ENCODE results near the gene SLPI.
A peak's percentile ranks its signal among the peaks of the same experiment; 100 is the strongest.

SLPI gene

GRCh38 chr20:45269754-45270270, 15.4 kb upstream of the SLPI start:
- peak in 1 of 2 experiments; percentile 60 for DNase-seq

GRCh38 chr20:45269056-45269455, 14.7 kb upstream of the SLPI start:
- no peak for DNase-seq

GRCh38 chr20:45268531-45268930, 14.2 kb upstream of the SLPI start:
- DNase-seq, result no peak

- no peak for DNase-seq
Measured at GRCh38 chr20:45266977-45267376, 12.6 kb upstream of the SLPI start.

- DNase-seq, result no peak
Measured at GRCh38 chr20:45263556-45264266, 9.3 kb upstream of the SLPI start.

- no peak for DNase-seq
Measured at GRCh38 chr20:45258664-45259063, 4.3 kb upstream of the SLPI start.

GRCh38 chr20:45258259-45258658, 3.9 kb upstream of the SLPI start:
- no peak for DNase-seq

- no peak for DNase-seq
Measured at GRCh38 chr20:45257711-45258110, 3.3 kb upstream of the SLPI start.

GRCh38 chr20:45257161-45257560, 2.8 kb upstream of the SLPI start:
- no peak for DNase-seq

GRCh38 chr20:45253261-45253660, 1.1 kb downstream of the SLPI start:
- no peak for DNase-seq

GRCh38 chr20:45251884-45252560, 2.3 kb downstream of the SLPI start:
- DNase-seq, result peak; percentile 13 to 61

- no peak for DNase-seq
Measured at GRCh38 chr20:45248609-45249008, 5.8 kb downstream of the SLPI start.

GRCh38 chr20:45247865-45248264, 6.5 kb downstream of the SLPI start:
- no peak for DNase-seq

GRCh38 chr20:45246109-45246508, 8.3 kb downstream of the SLPI start:
- DNase-seq, result no peak

GRCh38 chr20:45238139-45238538, 16.2 kb downstream of the SLPI start:
- DNase-seq, result no peak

- no peak for DNase-seq
Measured at GRCh38 chr20:45235995-45236394, 18.4 kb downstream of the SLPI start.

- no peak for DNase-seq
Measured at GRCh38 chr20:45230631-45231030, 23.7 kb downstream of the SLPI start.

- DNase-seq, result peak in 1 of 2 experiments; percentile 7
Measured at GRCh38 chr20:45229264-45230056, 24.9 kb downstream of the SLPI start.

GRCh38 chr20:45226287-45226686, 28.1 kb downstream of the SLPI start:
- DNase-seq, result no peak

GRCh38 chr20:45223136-45223535, 31.2 kb downstream of the SLPI start:
- DNase-seq, result no peak

- DNase-seq, result no peak
Measured at GRCh38 chr20:45221076-45221475, 33.3 kb downstream of the SLPI start, which contains the start of gene SEMG2. SEMG2 (plus strand) TSS chr20:45221373; CDS start chr20:45221390, 17 bp downstream.

- no peak for DNase-seq
Measured at GRCh38 chr20:45218636-45219035, 35.7 kb downstream of the SLPI start.

- no peak for DNase-seq
Measured at GRCh38 chr20:45218124-45218523, 36.2 kb downstream of the SLPI start.

Data from NCI-H446 (cell line).